Panc1 (cell line): ENCODE measurements around the gene ANKRD61. TPM values are rescaled to one million over a fixed set of nuclear protein-coding genes. Genes with fewer than 3 reads are reported as not detected.
"Not testable (repeated sequence)": the region's sequence is repeated elsewhere in the genome, so short reads cannot be mapped to it uniquely, and the experiment has no call there.

ENCODE experiments used
- ATAC-seq: fragments of 200-7000 bp; cut with Tn5 transposase; 2 replicates; pipeline ENCODE4 v1.9.1; 2020; ENCODE audit warnings: mild to moderate bottlenecking, moderate library complexity
- Bru-seq: library from RNA; stranded (reverse); fragments of 400-500 nt; gene quantifications from one replicate; lab custom pipeline; 2021; lab: Mats Ljungman, UMichigan
- BruChase-seq, 2 experiments: library from RNA; stranded (reverse); fragments of 400-500 nt; gene quantifications; one replicate each; lab custom pipeline; 2021; lab: Mats Ljungman, UMichigan
- BruUV-seq: library from RNA; stranded (reverse); fragments of 400-500 nt; replicated peaks from 2 replicates; lab custom pipeline; 2021; lab: Mats Ljungman, UMichigan
- CTCF ChIA-PET: fragments of 300-600 bp; sonication (Branson Sonifier 250); formaldehyde crosslinking; loops from one replicate; lab custom pipeline; 2022; ENCODE audit warnings: antibody characterized with exemption; lab: Charles Lee
- POLR2A ChIA-PET: fragments of 300-600 bp; sonication (Branson Sonifier 250); formaldehyde crosslinking; loops from one replicate; lab custom pipeline; 2022; ENCODE audit warnings: antibody characterized with exemption; lab: Charles Lee
- DNase-seq: peaks from one replicate; pipeline ENCODE4 v3.0.0-alpha.2; 2010; ENCODE audit warnings: low read depth, low spot score
- H3K27ac ChIP-seq: 2 replicates; pipeline ENCODE4 v1.5.1; 2011; ENCODE audit warnings: mild to moderate bottlenecking, low read length, inconsistent platforms
- H3K27me3 ChIP-seq: fragments of 200-500 bp; sonication (Bioruptor generic); 2 replicates; pipeline ENCODE4 v1.6.0; 2014; ENCODE audit warnings: low read length, inconsistent platforms; ENCODE audit not compliant: control insufficient read depth, insufficient read depth
- H3K36me3 ChIP-seq: fragments of 200-500 bp; sonication (Bioruptor generic); 2 replicates; pipeline ENCODE4 v1.5.1; 2014; ENCODE audit warnings: inconsistent platforms, mild to moderate bottlenecking, low read length, moderate library complexity; ENCODE audit not compliant: control insufficient read depth, insufficient read depth
- H3K4me1 ChIP-seq: 2 replicates; pipeline ENCODE4 v1.5.1; 2011; ENCODE audit warnings: inconsistent platforms, mild to moderate bottlenecking, low read length, moderate library complexity; ENCODE audit not compliant: control insufficient read depth, insufficient read depth
- H3K4me3 ChIP-seq, 2 experiments: 2 replicates each; pipeline ENCODE4 v1.5.1; 2011 to 2012; ENCODE audit warnings: low read depth in 2 of 2, low read length in 2 of 2, mild to moderate bottlenecking in 2 of 2, inconsistent platforms in 1 of 2, moderate library complexity in 1 of 2
- H3K9me3 ChIP-seq: fragments of 200-500 bp; sonication (Bioruptor generic); 2 replicates; pipeline ENCODE4 v1.5.1; 2014; ENCODE audit warnings: low read depth, mild to moderate bottlenecking, inconsistent platforms, low read length, moderate library complexity; ENCODE audit not compliant: control insufficient read depth, insufficient read depth
- CTCF ChIP-seq: fragments of 450-650 bp; IDR thresholded peaks from 2 replicates; pipeline ENCODE4 v1.5.1; 2017; ENCODE audit warnings: mild to moderate bottlenecking
- POLR2AphosphoS5 ChIP-seq: IDR thresholded peaks from 2 replicates; pipeline ENCODE4 v1.6.1; 2012; ENCODE audit warnings: mild to moderate bottlenecking, low read depth, low read length, moderate library complexity
- REST ChIP-seq, 2 experiments: IDR thresholded peaks; 2 replicates each; pipeline ENCODE4 v1.6.1; 2011 to 2012; ENCODE audit warnings: low read depth in 2 of 2, control low read depth in 1 of 2, low read length in 1 of 2, mild to moderate bottlenecking in 1 of 2, moderate library complexity in 1 of 2; ENCODE audit not compliant: insufficient read depth in 1 of 2
- SIN3A ChIP-seq: IDR thresholded peaks from 2 replicates; pipeline ENCODE4 v1.6.1; 2012; ENCODE audit warnings: low read depth, mild to moderate bottlenecking, low read length, moderate library complexity, borderline replicate concordance; ENCODE audit not compliant: insufficient read depth
- TCF7L2 ChIP-seq: IDR thresholded peaks from 2 replicates; pipeline ENCODE4 v1.6.1; 2011; ENCODE audit warnings: mild to moderate bottlenecking, low read depth, low read length, inconsistent platforms
- in situ Hi-C: cut with HindIII; loops from 2 replicates; pipeline ENCODE4 v1.10.0; 2016; ENCODE audit warnings: low sequenced_read_pairs, low pct_unique_long_range_greater_than_20kb
- intact Hi-C: fragments of 100-400 bp; cut with micrococcal nuclease; formaldehyde crosslinking; loops from one replicate; pipeline ENCODE4 v1.10.0; 2022; ENCODE audit not compliant: unreplicated experiment
- long read RNA-seq: library from polyadenylated mRNA; unstranded; transcript quantifications from one replicate; pipeline ENCODE4 v2.0.0, GENCODE V29; 2021; ENCODE audit not compliant: unreplicated experiment
- polyA plus RNA-seq: library from polyadenylated mRNA; unstranded; fragments of >200 nt; gene quantifications from one replicate; pipeline ENCODE4 v1.2.1, GENCODE V29; 2012; ENCODE audit warnings: missing spikeins; ENCODE audit not compliant: insufficient read length
- total RNA-seq: library from RNA; stranded (reverse); gene quantifications from one replicate; pipeline ENCODE4 v1.2.1, GENCODE V29; 2021; ENCODE audit not compliant: unreplicated experiment

ANKRD61 gene
- total RNA-seq (0.18 TPM), Bru-seq, nascent RNA (percentile 32 among the genes with signal in this experiment), BruChase-seq, experiment 1, labeled RNA remaining after a 2-hour chase (percentile 32 among the genes with signal in this experiment), BruChase-seq, experiment 2, labeled RNA remaining after a 6-hour chase (percentile 30 among the genes with signal in this experiment)
- polyA plus RNA-seq = 1.1 TPM
- long read RNA-seq, partial matches to known transcripts = 0 of 3 reads
- long read RNA-seq, other reads (novel, unspliced or antisense) = 3 of 3 reads

- Histone ChIP-seq H3K4me1 (no peaks in the 10 kb centered on the region), H3K9me3 (no peaks in the 10 kb centered on the region), H3K4me3 (no peak within 1 kb of the TSS), H3K27ac (no peak within 1 kb of the TSS), H3K36me3 (peaks cover 13% of the 10 kb centered on the region), H3K27me3 (no peaks in the 10 kb centered on the region)
- DNase-seq = no peak
- ATAC-seq = no peak
- intact Hi-C loops = no loop called here
- BruUV-seq = no TSS peak
- ChIA-PET POLR2A (no interaction called here), CTCF (no interaction called here)
- TF ChIP-seq SIN3A = no peak
- no peak for TF ChIP-seq CTCF
- TF ChIP-seq TCF7L2 = no peak
- TF ChIP-seq POLR2AphosphoS5 = no peak
- TF ChIP-seq REST (IDR thresholded peaks at IDR 0.05; ENCODE audit: insufficient read depth in 1 of 2, low read depth in 2 of 2, low read length in 1 of 2) = no peak
- in situ Hi-C loops = no loop called here
Measured at GRCh38 chr7:6030988-6031387, at the start of gene ANKRD61. ANKRD61 (plus strand) TSS chr7:6031376; CDS start chr7:6031376, 0 bp downstream.

- DNase-seq, POLR2A ChIA-PET, H3K4me1 ChIP-seq, CTCF ChIA-PET, H3K27me3 ChIP-seq, H3K27ac ChIP-seq, H3K4me3 ChIP-seq, H3K9me3 ChIP-seq, in situ Hi-C loops, intact Hi-C loops, ATAC-seq: not testable (repeated sequence)
- BruUV-seq = TSS peak; percentile 77
- H3K36me3 ChIP-seq = peaks cover 14% of the 10 kb centered on the region
Measured at GRCh38 chr7:5987061-5987460, 44.1 kb upstream of the ANKRD61 start.

- no peak for DNase-seq
- H3K27me3 ChIP-seq = no peaks in the 10 kb centered on the region
- TF ChIP-seq POLR2AphosphoS5 (no peak), SIN3A (no peak), TCF7L2 (no peak), REST (IDR thresholded peaks at IDR 0.05; ENCODE audit: insufficient read depth in 1 of 2, low read depth in 2 of 2, low read length in 1 of 2) (no peak), CTCF (no peak; the same call in 1 of the 2 replicates)
- no peak overlapping the region for H3K27ac ChIP-seq
- peaks cover 16% of the 10 kb centered on the region for H3K36me3 ChIP-seq
- in situ Hi-C loops = no loop called here
- no peaks in the 10 kb centered on the region for H3K9me3 ChIP-seq
- peaks cover 5% of the 10 kb centered on the region for H3K4me1 ChIP-seq
- no TSS peak for BruUV-seq
- H3K4me3 ChIP-seq = no peak overlapping the region
- ChIA-PET POLR2A (interaction anchor here (0.6 kb wide), 1 partner anchor 442 kb away, joined by 4 read pairs; no protein-coding TSS in a partner anchor), CTCF (interaction anchor here (0.6 to 1.2 kb wide), 11 partner anchors 10 to 909 kb away, joined by 3 to 7 read pairs (median 3); no protein-coding TSS in a partner anchor)
- intact Hi-C loops = no loop called here
- peak; percentile 85 for ATAC-seq
Measured at GRCh38 chr7:5997210-5997808, 33.9 kb upstream of the ANKRD61 start.
